ENCODE measurements around the gene ITPRIPL2. TPM values are rescaled to one million over a fixed set of nuclear protein-coding genes. Genes with fewer than 3 reads are reported as not detected.

Gene ITPRIPL2
- total and polyA plus RNA-seq, 11 donors, result 3.1 to 43.2 (median 14.1) TPM

- H3K27me3 ChIP-seq, result no peaks in the 10 kb centered on the region
- DNase-seq, result no peak
- WGBS, 4 donors, result 80 to 92% (median 92%) methylated on average over 1 of the region's 1 CpG
- ATAC-seq, result no peak
- intact Hi-C loops (cut with DNase I), result loop anchor here in 1 of 10 donors (10.0 kb wide), 1 partner anchor 47 kb away; no protein-coding TSS in a partner anchor
- H3K27ac ChIP-seq, result peak overlapping the region in 11 of 12 donors; percentile 68 to 94 (median 86)
- no peaks in the 10 kb centered on the region for H3K36me3 ChIP-seq
- H3K4me3 ChIP-seq, result no peak overlapping the region
- H3K4me1 ChIP-seq, result peaks cover 0 to 76% (median 49%) of the 10 kb centered on the region in 12 donors
- TF ChIP-seq POLR2A (IDR thresholded peaks at IDR 0.05) (no peak), CTCF (IDR thresholded peaks at IDR 0.05) (no peak)
- H3K9me3 ChIP-seq, result no peaks in the 10 kb centered on the region
Observed at GRCh38 chr16:19132255-19132654, 18.5 kb downstream of the ITPRIPL2 start.

GRCh38 chr16:19132898-19133297 is 19.1 kb downstream of the ITPRIPL2 start:
- TF ChIP-seq POLR2A (IDR thresholded peaks at IDR 0.05) (no peak), CTCF (IDR thresholded peaks at IDR 0.05) (no peak)
- H3K4me3 ChIP-seq, result no peak overlapping the region
- intact Hi-C loops (cut with DNase I), result loop anchor here in 1 of 10 donors (10.0 kb wide), 1 partner anchor 48 kb away; no protein-coding TSS in a partner anchor
- DNase-seq (no peak), ATAC-seq (no peak)
- H3K27ac ChIP-seq, result peak overlapping the region in 9 of 12 donors; percentile 77 to 94 (median 86)
- no peaks in the 10 kb centered on the region for H3K27me3 ChIP-seq
- no peaks in the 10 kb centered on the region for H3K9me3 ChIP-seq
- 78 to 84% (median 82%) methylated on average over 9 to 11 of the region's 11 CpGs for WGBS, 4 donors
- H3K4me1 ChIP-seq, result peaks cover 0 to 76% (median 55%) of the 10 kb centered on the region in 12 donors
- no peaks in the 10 kb centered on the region for H3K36me3 ChIP-seq

- ATAC-seq (no peak), DNase-seq (no peak)
- no peaks in the 10 kb centered on the region for H3K36me3 ChIP-seq
- no peaks in the 10 kb centered on the region for H3K9me3 ChIP-seq
- H3K4me3 ChIP-seq, result no peak overlapping the region
- no peak for TF ChIP-seq CTCF (IDR thresholded peaks at IDR 0.05)
- no peak for TF ChIP-seq POLR2A (IDR thresholded peaks at IDR 0.05)
- 84 to 95% (median 88%) methylated on average over 1 of the region's 1 CpG for WGBS, 4 donors
- peak overlapping the region in 1 of 12 donors; percentile 94 for H3K27ac ChIP-seq
- H3K27me3 ChIP-seq, result no peaks in the 10 kb centered on the region
- intact Hi-C loops (cut with DNase I), result loop anchor here in 1 of 10 donors (10.0 kb wide), 1 partner anchor 49 kb away; no protein-coding TSS in a partner anchor
- H3K4me1 ChIP-seq, result peaks cover 0 to 76% (median 60%) of the 10 kb centered on the region in 12 donors
Observed at GRCh38 chr16:19133600-19133999, 19.8 kb downstream of the ITPRIPL2 start.

GRCh38 chr16:19135201-19135842 is 21.6 kb downstream of the ITPRIPL2 start:
- DNase-seq (no peak), ATAC-seq (no peak)
- 59 to 65% (median 62%) methylated on average over 10 of the region's 10 CpGs for WGBS, 4 donors
- Histone ChIP-seq H3K9me3 (no peaks in the 10 kb centered on the region), H3K4me1 (peaks cover 0 to 74% (median 56%) of the 10 kb centered on the region in 12 donors), H3K27ac (peak overlapping the region in 5 of 12 donors; percentile 1 to 37 (median 11)), H3K4me3 (no peak overlapping the region), H3K27me3 (no peaks in the 10 kb centered on the region), H3K36me3 (no peaks in the 10 kb centered on the region)
- intact Hi-C loops (cut with DNase I), result loop anchor here in 1 of 10 donors (10.0 kb wide), 1 partner anchor 51 kb away; no protein-coding TSS in a partner anchor
- TF ChIP-seq POLR2A (IDR thresholded peaks at IDR 0.05), result no peak
- no peak for TF ChIP-seq CTCF (IDR thresholded peaks at IDR 0.05)
